NB4 (cell line): ENCODE measurements around the gene PVR.

Experiments
- CTCF ChIP-seq: IDR thresholded peaks from one replicate; pipeline ENCODE4 v1.5.1; 2012; ENCODE audit warnings: low read depth, low read length
- MAX ChIP-seq: IDR thresholded peaks from 2 replicates; pipeline ENCODE4 v1.6.1; 2011; ENCODE audit warnings: low read depth, low read length
- POLR2A ChIP-seq: IDR thresholded peaks from 2 replicates; pipeline ENCODE4 v1.6.1; 2011; ENCODE audit warnings: mild to moderate bottlenecking; ENCODE audit not compliant: insufficient read length; ENCODE audit errors: extremely low read depth

DNA sequence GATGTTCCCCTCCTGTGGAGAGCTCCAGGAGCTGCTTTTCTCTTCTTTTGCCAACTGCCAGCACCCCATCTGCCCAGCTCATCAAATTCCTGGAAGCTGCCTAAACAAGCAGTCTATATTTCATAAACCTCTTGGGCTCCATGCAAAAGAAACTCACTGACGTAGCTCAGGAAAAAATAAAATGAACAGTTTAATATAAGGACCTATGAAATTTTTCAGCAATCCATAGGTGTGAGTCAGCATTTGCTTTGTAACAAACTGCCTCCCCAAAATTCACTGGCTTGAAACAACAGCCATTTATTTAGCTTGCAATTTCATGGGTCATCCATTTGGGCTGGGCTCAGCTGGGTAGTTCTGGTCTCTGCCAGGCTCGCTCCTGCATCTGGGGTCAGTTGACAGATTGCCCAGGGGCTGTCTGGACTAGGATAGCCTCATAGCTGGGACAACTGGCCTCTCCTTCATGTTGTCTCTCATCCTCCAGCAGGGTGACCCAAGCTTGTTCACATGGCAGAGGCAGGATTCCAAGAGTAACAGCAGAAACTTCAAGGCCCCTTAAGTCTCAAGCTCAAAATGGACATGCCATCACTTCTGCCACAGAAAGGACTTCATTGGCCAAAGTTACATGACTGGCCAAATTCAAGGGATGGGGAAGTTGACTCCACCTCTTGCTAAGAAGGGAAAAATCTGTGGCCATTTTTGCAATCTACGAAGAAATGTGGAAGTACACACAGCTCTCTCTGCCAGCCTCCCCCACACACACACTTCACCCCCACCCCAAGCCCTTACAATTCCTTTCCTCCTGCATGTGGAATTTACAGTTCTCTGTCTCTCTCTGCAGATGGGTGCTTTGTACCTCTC lies 7.9 kb upstream of the PVR start:
- TF ChIP-seq CTCF (no peak), POLR2A (no peak), MAX (no peak)
